HEK293T (cell line): ENCODE results near the gene TMEM242.

ENCODE experiments used
- CTCF ChIA-PET: fragments of 350-600 bp; formaldehyde crosslinking; extraction: SDS; loops from one replicate; lab custom pipeline; 2021; ENCODE audit warnings: antibody characterized with exemption, inconsistent platforms; lab: Yijun Ruan, JAX
- POLR2A ChIA-PET: fragments of 350-600 bp; formaldehyde crosslinking; extraction: SDS; loops from one replicate; lab custom pipeline; 2020; ENCODE audit warnings: antibody characterized with exemption, inconsistent platforms; lab: Yijun Ruan, JAX
- DNase-seq: peaks from one replicate; pipeline ENCODE4 v3.0.0; 2012; ENCODE audit warnings: mixed read lengths; ENCODE audit errors: extremely low spot score
- ARNT ChIP-seq: fragments of 450-650 bp; IDR thresholded peaks from 2 replicates; pipeline ENCODE4 v1.6.1; 2017; ENCODE audit warnings: mild to moderate bottlenecking
- BHLHE40 ChIP-seq: fragments of 450-650 bp; IDR thresholded peaks from 2 replicates; pipeline ENCODE4 v1.6.1; 2016; ENCODE audit warnings: mild to moderate bottlenecking, moderate library complexity, borderline replicate concordance
- CTBP1 ChIP-seq: fragments of 450-650 bp; IDR thresholded peaks from 2 replicates; pipeline ENCODE4 v1.6.1; 2016; ENCODE audit warnings: borderline replicate concordance
- ELF4 ChIP-seq: fragments of 450-650 bp; IDR thresholded peaks from 2 replicates; pipeline ENCODE4 v1.6.1; 2017; ENCODE audit warnings: antibody characterized with exemption
- FOXA1 ChIP-seq: fragments of 450-650 bp; IDR thresholded peaks from 2 replicates; pipeline ENCODE4 v1.6.1; 2016; ENCODE audit warnings: mild to moderate bottlenecking
- FOXK2 ChIP-seq: fragments of 450-650 bp; IDR thresholded peaks from 2 replicates; pipeline ENCODE4 v1.6.1; 2016; ENCODE audit warnings: mild to moderate bottlenecking
- FOXM1 ChIP-seq: fragments of 450-650 bp; IDR thresholded peaks from 2 replicates; pipeline ENCODE4 v1.6.1; 2017; ENCODE audit warnings: mild to moderate bottlenecking, borderline replicate concordance
- HDGF ChIP-seq: fragments of 450-650 bp; IDR thresholded peaks from 2 replicates; pipeline ENCODE4 v1.6.1; 2017; ENCODE audit warnings: antibody characterized with exemption, borderline replicate concordance
- L3MBTL2 ChIP-seq: fragments of 450-650 bp; conservative IDR thresholded peaks from 2 replicates; pipeline ENCODE4 v1.6.1; 2016; ENCODE audit warnings: mild to moderate bottlenecking
- LEF1 ChIP-seq: fragments of 450-650 bp; IDR thresholded peaks from 2 replicates; pipeline ENCODE4 v1.6.1; 2017; ENCODE audit warnings: mild to moderate bottlenecking, borderline replicate concordance
- NFRKB ChIP-seq: fragments of 450-650 bp; IDR thresholded peaks from 2 replicates; pipeline ENCODE4 v1.6.1; 2016; ENCODE audit warnings: mild to moderate bottlenecking, moderate library complexity
- PKNOX1 ChIP-seq: fragments of 450-650 bp; IDR thresholded peaks from 2 replicates; pipeline ENCODE4 v1.6.1; 2016
- SP1 ChIP-seq: fragments of 450-650 bp; IDR thresholded peaks from 2 replicates; pipeline ENCODE4 v1.6.1; 2017
- SUZ12 ChIP-seq: fragments of 450-650 bp; IDR thresholded peaks from 2 replicates; pipeline ENCODE4 v1.6.1; 2016; ENCODE audit warnings: mild to moderate bottlenecking
- TARDBP ChIP-seq: fragments of 450-650 bp; IDR thresholded peaks from 2 replicates; pipeline ENCODE4 v1.6.1; 2016
- ZNF384 ChIP-seq: fragments of 450-650 bp; IDR thresholded peaks from 2 replicates; pipeline ENCODE4 v1.6.1; 2016

TMEM242 gene

GRCh38 chr6:157260735-157261410, 62.4 kb downstream of the TMEM242 start:
- POLR2A ChIA-PET, result no interaction called here
- CTCF ChIA-PET, result no interaction called here
- TF ChIP-seq ARNT (no peak), LEF1 (no peak), ZNF384 (no peak), SP1 (no peak), L3MBTL2 (no peak), FOXK2 (no peak), PKNOX1 (no peak), TARDBP (no peak), ELF4 (no peak), BHLHE40 (no peak), SUZ12 (no peak), FOXM1 (no peak), HDGF (no peak), CTBP1 (no peak), FOXA1 (no peak), NFRKB (no peak)
- no peak for DNase-seq

GRCh38 chr6:157259443-157259842, 63.9 kb downstream of the TMEM242 start:
- no peak for TF ChIP-seq SP1
- TF ChIP-seq BHLHE40, result no peak
- no peak for TF ChIP-seq HDGF
- no peak for TF ChIP-seq SUZ12
- no peak for TF ChIP-seq PKNOX1
- TF ChIP-seq LEF1, result no peak
- no peak for TF ChIP-seq L3MBTL2
- TF ChIP-seq TARDBP, result no peak
- TF ChIP-seq FOXA1, result no peak
- ChIA-PET CTCF (no interaction called here), POLR2A (no interaction called here)
- DNase-seq, result no peak

DNA sequence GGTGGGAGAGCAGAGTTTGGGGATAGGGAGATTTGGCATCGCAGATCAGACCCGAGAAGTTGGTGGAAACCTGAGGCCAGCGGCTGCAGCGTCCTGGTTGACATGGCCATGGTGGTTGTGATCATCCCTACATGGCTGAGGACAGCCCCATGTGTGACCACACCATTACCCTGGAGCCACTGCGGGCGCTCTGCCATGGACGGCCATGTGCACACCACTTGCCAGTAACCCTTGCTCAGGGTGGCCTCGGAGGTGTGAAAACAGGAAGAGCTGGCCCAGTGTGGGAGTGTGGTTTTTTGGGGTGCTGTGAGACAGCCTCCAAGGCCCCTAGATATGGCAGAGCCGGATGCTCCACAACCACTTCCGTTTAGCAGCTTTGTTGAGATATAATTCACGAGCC, 64.4 kb downstream of the TMEM242 start:
- ChIA-PET CTCF (no interaction called here), POLR2A (no interaction called here)
- no peak for DNase-seq
- no peak for TF ChIP-seq TARDBP
- no peak for TF ChIP-seq SUZ12
- TF ChIP-seq NFRKB, result no peak
- no peak for TF ChIP-seq ZNF384
- TF ChIP-seq CTBP1, result no peak
- no peak for TF ChIP-seq L3MBTL2
- TF ChIP-seq FOXK2, result no peak
- no peak for TF ChIP-seq PKNOX1
- no peak for TF ChIP-seq HDGF
- no peak for TF ChIP-seq SP1
- no peak for TF ChIP-seq ELF4

DNA sequence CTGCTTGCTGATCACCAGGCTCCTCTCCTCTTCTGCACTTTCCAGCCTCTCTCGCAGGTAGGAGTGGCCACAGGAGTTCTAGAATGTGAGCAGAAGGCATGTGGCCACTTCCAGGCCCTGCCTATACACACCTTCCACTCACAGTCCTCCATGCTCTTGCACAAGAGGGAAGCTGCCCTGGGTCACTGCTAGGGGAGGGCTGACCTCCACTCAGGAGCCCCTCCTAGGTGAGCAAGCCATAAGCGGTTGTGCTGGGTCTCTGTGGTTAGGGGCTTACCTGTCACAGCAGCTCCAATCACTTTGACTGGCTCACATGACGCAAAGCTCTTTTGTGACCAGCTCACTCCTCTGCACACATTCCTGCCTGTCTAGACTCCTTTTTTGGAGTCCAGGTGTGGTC, 68.2 kb downstream of the TMEM242 start:
- ChIA-PET POLR2A (interaction anchor here (0.6 kb wide), 1 partner anchor 36 kb away, joined by 3 read pairs; no protein-coding TSS in a partner anchor), CTCF (no interaction called here)
- TF ChIP-seq BHLHE40 (no peak), NFRKB (no peak), ELF4 (no peak), ZNF384 (no peak), CTBP1 (no peak), FOXM1 (no peak), FOXA1 (no peak), PKNOX1 (no peak), TARDBP (no peak), HDGF (no peak), LEF1 (no peak), SUZ12 (no peak), ARNT (no peak), FOXK2 (no peak), SP1 (no peak)
- DNase-seq, result no peak

GRCh38 chr6:157254538-157254937, 68.8 kb downstream of the TMEM242 start:
- ChIA-PET POLR2A (no interaction called here), CTCF (no interaction called here)
- TF ChIP-seq HDGF, result no peak
- DNase-seq, result no peak

- DNase-seq, result no peak
- TF ChIP-seq HDGF, result no peak
- ChIA-PET POLR2A (no interaction called here), CTCF (no interaction called here)
These were observed 69.6 kb downstream of the TMEM242 start for GRCh38 chr6:157253699-157254098.
